GM18517 (cell line): Measurements from ENCODE around the gene ZDHHC4.
"Not testable (repeated sequence)": the region's sequence is repeated elsewhere in the genome, so short reads cannot be mapped to it uniquely, and the experiment has no call there.

Experiments
- ATAC-seq: cut with Tn5 transposase; IDR thresholded peaks from one replicate; pipeline ENCODE4 v1.9.1; 2021; ENCODE audit warnings: mild to moderate bottlenecking, moderate library complexity; ENCODE audit not compliant: unreplicated experiment

The ZDHHC4 gene

DNA sequence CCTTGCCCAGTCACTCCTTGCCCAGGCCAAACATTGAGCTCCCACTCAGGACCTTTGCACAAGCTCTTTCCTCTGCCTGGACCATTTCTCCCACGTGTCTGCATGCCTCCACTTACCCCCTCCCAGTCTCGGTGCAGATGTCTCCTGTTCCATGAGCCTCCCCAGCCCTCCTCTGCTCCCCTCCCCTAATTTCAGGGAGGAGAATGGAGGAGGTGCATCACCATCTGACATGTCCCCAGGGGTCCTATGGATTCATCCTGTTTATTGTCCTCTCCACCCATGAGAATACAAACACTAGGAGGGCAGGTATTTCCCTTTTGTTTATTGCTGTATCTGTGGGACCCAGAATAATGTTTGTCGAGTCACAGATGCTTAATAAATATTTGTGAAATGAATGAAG lies 17.4 kb upstream of the ZDHHC4 start:
- ATAC-seq, result no peak

DNA sequence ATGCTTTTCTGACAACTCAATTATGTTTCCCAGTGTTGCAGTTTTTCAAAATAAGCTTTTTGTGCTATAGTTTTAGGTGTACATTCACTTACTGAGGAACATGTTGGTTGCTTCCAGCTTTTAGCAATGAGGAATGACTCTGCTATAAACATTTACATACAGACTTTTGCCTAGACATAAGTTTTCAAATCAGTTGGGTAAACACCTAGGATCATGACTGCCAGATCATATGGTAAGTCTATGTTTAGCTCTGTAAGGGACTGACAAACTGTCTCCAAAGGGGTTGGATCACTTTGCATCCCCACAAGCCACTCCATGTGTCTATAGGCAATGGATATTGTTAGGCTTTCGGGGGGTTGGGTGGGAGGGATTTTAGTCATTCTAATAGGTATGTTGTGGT lies 15.1 kb upstream of the ZDHHC4 start:
- ATAC-seq, result no peak

DNA sequence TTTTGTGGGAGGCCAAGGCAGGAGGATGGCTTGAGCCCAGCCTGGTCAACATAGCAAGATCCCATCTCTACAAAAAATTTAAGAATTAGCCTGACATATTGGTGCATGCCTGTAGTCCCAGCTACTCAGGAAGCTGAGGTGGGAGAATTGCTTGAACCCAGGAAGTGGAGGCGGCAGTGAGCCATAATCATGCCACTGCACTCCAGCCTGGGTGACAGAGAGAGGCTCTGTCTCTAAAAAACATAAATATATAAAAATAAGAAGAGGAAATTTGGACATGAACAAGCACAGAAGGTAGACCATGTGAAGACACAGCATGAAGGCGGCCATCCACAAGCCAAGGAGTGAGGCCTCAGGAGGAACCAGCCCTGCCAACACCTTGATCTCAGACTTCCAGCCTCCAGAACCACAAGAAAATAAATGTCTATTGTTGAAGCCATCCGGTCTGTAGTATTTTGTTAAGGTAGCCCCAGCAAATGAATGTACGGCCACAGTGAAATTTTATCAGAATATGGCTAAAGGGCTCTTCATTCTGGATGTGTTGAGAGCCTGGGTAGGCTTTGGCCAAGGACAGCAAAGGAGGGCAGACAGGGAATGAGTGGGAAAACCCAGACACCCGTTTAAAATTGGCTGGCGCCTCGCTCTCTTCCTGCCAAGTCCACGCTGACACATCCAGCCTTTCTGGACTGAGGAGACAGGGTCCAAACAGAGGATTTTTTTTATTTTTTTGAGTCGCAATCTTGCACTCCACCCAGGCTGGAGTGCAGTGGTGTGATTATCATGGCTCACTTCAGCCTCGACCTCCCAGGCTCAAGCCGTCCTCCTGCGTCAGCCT lies 13.1 kb upstream of the ZDHHC4 start:
- ATAC-seq, result no peak

DNA sequence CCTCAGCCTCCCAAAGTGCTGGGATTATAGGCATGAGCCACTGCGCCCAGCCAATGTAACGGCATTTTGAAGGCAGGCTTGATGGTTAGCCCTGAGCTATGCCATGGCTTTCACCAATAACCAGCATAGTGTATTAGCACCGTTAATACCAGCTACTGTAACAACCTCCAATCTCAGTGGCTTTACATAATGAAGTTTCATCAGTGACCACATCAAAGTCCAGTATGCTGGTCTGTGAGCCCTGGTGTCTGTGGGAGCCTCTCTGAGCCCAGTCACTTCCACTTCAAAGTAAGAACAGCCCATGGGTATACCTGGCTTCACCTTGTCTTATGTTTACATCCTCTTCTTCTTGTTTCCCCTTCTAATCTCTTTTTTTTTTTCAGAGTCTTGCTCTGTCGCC lies 11.6 kb upstream of the ZDHHC4 start:
- ATAC-seq, result no peak

DNA sequence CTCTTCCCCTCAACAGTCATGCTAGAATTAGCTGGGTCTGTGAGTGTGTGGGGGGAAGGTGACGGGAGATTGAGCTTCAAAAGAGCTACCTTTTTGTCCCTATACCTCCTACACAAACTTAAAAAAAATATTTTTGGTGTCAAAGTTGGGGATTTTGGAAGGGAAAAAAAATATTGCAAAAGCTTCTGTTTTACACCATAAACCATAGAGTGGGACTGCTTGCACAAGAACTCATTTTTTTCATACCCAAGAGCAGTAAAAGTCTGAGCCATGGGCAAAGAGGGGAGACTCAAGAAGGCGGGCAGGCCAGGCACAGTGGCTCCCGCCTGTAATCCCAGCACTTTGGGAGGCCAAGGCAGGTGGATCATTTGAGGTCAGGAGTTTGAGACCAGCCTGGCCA lies 9.4 kb upstream of the ZDHHC4 start:
- no peak for ATAC-seq

DNA sequence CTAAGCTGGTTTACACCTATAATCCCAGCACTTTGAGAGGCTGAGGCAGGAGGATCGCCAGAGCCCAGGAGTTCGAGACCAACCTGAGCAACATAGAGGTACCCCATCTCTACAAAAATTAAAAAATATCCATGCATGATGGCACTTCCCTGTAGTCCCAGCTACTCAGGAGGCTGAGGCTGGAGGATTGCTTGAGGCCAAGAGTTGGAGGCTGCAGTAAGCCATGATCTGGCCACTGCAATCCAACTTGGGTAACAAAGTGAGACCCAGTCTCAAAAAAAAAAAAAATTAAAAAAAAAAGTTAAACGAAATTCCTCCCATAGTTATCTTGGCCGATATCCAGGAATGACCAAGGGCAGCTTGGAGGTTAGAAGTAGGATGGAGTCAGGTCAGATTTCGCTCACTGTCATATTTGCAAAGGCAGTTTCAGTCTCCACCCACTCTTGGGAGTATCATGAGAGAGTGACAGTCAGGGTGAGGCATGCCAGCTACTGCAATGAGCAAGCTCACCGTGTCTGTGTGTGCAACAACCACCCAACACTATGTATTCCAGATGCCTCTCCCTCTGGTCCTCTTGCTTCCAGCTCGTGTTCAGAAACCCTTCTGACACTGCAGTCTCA lies 6.0 kb upstream of the ZDHHC4 start:
- no peak for ATAC-seq

DNA sequence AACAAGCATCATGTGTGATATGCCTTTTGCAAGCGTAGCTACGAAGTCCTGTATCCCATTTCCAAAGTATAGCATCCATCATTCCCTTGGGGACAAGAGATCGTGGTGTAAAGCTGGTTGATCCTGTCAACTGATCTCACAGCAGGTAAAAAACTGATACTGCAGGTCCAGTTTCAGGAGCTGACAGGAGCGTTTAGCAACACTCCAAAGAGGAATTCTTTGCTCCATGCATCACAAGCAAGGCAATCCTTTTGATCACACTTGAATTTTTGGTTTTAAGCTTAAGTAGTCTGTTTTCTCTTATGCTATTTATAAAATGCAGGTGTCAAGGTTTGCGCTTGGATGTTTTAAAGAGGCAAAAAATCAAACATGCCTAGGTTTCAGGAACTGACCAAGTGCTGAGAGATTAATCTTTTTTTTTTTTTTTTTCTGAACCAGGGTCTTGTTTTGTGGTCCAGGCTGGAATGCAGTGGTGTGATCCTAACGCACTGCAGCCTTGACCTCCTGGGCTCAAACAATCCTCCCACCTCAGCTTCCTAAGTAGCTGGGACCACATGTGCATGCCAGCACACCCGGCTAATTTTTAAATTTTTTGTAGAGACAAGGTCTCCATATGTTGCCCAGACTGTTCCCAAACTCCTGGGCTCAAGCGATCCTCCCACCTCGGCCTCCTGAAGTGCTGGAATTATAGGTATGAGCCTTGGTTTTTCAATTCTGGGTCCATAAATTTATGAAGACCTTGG lies 1.8 kb upstream of the ZDHHC4 start:
- no peak for ATAC-seq

DNA sequence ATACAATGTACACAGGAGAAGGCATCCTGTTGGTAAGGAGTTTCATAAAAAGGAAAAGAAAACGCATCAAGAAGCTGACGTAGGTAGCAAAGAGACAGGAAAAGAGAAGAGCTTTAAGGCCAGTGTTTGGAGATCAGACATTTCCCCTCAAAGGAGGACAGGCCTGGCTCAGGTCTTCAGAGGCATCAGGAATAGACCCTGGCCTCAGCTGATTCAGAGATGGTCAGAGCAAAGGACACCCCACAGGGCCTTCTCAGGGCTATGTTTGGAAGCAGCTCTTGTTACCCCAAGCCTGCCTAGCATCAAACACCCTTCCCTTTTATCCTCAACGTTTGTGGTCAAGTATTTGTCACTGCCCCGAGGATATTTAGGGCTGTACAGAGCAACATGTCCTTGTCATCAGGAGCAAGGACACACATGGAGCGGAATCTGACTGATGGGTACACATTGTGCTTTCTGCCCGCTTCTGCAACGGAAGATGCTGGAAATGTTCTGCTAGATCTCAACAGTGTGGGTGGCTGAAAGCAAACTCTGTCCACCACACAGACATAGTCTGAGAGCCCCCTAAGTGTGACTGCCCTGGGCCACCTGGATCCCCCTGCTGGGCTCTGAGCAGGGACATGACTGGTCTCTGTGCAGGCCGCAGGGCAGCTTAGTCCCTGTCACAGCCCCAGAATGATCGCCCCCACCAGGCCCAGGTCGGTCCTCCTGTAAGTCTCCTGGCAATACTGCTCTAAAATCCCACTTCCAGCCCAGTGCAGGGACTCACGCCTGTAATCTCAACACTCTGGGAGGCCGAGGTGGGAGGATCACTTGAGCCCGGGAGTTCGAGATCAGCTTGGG lies 1.0 kb upstream of the ZDHHC4 start:
- no peak for ATAC-seq

DNA sequence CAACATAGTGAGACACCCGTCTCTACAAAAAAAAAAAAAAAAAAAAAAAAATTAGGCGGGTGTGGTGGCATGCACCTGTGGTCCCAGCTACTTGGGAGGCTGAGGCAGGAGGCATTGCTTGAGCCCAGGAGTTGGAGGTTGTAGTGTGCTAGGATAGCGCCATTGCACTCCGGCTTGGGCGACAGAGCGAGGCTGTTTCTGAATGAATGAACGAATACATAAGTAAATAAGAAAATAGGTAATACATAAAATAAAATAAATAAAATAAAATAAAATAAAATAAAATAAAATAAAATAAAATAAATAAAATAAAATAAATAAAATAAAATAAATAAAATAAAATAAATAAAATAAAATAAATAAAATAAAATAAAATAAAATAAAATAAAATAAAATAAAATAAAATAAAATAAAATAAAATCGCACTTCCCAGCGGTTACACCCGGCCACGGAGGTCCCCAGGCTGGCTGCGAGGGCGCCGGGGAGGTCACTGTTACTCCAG lies 336 bp upstream of the ZDHHC4 start:
- not testable (repeated sequence) for ATAC-seq

DNA sequence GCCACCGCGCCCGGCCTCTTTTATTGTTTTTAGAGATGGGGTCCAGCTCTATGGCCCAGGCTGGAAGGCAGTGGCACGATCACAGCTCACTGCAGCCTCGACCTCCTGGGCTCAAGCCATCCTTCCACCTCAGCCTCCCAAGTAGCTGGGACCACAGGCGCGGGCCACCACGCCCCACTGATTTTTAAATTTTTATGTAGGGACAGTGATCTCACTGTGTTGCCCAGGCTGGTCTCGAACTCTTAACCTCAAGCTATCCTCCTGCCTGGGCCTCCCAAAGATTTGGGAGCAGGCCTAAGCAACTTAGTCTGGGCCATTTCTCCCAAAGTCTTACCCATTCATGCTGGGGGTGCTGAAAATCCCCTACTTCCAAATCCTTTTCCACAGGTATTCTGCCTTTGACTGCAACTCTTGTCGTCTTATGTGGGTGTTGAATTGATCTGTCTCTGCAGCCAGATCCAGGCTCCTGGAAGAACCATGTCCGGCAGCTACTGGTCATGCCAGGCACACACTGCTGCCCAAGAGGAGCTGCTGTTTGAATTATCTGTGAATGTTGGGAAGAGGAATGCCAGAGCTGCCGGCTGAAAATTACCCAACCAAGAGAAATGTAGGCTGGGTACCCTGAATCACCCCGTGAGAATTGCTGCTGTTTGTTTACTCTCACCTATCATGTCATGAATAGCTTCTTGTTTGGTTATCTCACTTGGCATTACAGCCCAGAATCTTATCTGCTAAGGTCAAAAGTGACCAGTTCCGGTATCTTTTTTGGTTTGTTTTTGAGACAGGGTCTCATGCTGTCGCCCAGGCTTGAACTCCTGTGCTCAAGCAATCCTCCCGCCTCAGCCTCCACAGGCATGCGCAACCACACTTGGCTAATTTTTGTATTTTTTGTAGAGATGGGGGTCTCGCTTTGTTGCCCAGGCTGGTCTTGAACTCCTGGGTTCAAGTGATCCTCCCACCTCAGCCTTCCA lies 1.1 kb downstream of the ZDHHC4 start:
- no peak for ATAC-seq

DNA sequence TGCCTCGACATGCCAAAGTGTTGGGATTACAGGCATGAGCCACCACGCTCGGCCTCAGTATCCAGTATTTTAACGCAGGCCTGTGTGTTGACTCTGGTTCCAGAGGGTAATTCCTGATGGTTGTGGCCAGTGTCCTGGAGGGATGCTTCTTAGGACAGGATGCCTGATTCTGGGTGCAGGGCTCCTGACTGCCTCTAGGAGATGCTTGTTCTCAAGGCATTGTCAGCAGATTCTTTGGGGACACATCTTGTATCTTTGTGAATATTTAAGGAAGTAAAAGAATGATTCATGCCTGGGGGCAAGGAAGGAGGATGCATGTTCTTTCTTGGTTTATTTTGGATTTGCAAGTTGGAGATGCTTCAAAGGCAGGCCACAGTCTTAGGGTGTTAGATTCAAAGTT lies 2.2 kb downstream of the ZDHHC4 start:
- no peak for ATAC-seq

DNA sequence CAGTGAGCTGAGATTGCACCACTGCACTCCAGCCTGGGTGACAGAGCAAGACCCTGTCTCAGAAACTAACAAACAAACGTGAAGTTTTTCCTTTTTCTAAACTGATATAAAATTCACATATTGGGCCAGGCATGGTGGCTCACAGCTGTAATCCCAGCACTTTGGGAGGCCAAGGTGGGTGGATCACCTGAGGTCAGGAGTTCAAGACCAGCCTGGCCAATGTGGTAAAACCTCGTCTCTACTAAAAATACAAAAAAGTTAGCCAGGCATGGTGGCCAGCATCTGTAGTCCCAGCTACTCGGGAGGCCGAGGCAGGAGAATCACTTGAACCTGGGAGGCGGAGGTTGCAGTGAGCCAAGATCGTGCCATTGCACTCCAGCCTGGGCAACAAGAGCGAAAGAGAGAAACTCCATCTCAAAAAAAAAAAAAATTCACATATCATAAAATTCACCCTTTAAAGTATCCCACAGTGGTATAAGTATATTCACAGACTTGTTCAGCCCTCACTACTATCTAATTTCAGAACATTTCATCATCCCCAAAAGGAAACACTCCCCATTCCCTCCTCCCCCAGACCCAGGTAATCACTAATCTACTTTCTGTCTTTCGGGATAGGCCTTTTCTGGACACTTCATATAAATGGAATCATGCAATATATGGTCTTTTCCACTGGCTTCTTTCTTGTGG lies 8.6 kb downstream of the ZDHHC4 start:
- ATAC-seq, result not testable (repeated sequence)

DNA sequence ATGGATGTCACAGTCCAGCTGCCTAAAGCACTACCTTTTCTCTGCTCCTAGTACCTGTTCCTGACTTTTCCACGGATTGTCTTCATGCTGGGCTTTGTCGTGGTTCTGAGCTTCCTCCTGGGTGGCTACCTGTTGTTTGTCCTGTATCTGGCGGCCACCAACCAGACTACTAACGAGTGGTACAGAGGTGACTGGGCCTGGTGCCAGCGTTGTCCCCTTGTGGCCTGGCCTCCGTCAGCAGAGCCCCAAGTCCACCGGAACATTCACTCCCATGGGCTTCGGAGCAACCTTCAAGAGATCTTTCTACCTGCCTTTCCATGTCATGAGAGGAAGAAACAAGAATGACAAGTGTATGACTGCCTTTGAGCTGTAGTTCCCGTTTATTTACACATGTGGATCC lies 11.3 kb downstream of the ZDHHC4 start:
- no peak for ATAC-seq

DNA sequence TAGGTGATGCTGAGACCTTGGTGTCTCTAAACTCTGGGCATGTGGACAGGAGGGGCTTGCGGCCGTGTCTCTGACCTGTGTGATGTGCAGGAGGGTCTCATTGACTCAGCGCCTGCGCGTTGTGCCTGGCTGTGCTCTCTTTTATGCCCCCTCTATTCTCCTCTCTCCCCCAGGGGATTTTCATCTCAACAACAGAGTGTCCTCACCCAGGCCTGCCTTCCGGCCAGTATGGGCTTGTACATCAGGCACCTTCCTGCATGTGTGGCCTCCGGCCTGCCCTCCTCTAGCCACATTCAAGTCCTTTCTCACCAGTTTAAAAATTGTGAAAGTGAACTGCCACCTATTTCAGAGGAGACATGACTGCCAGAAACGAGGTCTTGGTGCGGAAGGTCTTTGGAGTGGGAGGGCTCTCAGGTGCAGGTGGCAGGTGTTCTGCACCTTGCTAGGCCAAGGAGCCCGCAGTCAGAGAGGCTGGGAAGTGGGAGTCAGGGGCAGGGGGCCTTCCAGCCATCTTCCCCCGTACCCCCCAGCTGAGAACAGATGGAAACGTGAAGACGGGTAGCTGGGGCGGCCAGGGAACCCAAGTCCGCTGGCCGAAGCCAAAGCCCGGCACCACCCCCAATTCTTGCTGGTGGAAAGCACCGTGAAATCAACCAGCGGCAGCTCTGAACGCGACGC lies 12.0 kb downstream of the ZDHHC4 start:
- ATAC-seq, result no peak

DNA sequence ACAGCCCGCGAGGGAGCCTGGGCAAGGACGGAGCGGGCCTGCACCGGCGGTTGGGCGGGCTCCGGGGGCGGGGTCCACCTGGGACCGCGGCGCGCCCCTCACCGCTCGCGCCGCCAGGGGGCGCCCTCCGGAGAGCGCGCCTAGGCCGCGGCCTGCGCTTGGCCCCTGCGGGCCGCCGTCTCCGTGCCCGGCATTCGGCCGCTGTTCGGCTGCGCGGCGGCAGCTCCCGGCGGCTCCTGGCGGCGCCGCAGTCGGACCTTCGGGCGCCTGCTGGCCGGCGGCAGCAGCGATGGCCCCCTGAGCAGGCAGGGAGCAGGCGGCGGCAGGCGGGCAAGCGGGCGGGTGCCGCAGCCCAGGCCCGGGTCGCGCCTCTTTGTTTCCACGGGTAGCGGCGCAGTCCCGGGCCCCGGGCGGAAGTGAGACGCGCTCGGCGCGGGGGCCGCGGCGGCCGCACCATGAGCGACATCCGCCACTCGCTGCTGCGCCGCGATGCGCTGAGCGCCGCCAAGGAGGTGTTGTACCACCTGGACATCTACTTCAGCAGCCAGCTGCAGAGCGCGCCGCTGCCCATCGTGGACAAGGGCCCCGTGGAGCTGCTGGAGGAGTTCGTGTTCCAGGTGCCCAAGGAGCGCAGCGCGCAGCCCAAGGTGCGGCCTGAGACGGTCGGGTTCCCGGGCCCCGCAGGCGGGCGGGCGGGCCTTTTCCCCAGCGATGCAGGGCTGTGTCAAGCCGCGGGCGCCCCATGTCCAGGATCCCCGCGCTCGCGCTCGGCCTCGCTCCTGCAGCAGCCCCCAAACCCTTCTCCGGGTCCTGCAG lies 12.8 kb downstream of the ZDHHC4 start, which contains the start of gene INTS15:
Gene INTS15, plus strand, starts transcription at position 193 of the 816 bp plus-strand sequence. Its CDS starts 263 bp downstream, at position 456.
- peak; percentile 83 for ATAC-seq

DNA sequence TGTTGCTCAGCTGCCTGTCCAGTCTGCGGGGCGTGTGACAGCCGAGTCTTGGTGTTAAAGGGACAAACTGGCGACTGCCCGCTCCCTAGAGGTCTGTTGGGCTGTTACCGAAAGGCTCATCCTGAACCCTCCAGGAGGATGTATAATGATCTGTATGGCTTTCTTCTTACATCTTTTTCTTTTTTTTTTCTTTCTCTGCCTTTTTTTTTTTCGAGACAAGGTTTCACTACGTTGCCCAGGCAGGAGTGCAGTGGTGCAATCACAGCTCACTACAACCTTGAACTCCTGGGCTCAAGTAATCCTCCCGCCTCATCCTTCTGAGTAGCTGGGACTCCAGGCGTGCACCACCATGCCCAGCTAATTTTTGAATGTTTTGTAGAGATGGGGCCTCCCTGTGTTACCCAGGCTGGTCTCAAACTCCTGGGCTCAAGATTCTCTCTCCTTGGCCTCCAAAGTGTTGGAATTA lies 13.4 kb downstream of the ZDHHC4 start:
- peak; percentile 27 for ATAC-seq

DNA sequence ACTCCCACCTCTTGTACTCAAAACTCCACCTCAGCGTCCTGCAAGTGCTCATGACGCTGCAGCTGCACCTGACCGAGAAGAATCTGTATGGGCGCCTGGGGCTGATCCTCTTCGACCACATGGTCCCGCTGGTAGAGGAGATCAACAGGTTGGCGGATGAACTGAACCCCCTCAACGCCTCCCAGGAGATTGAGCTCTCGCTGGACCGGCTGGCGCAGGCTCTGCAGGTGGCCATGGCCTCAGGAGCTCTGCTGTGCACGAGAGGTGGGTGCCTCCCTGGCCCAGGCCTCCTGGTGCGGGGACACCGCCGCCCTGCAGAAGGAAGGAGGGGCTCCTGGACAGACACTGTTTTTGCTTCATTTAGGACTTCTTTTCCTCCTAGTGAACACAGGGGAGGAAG lies 22.8 kb downstream of the ZDHHC4 start:
- ATAC-seq, result no peak
